ENCODE measurements around the gene DSCAML1.

Gene DSCAML1

DNA sequence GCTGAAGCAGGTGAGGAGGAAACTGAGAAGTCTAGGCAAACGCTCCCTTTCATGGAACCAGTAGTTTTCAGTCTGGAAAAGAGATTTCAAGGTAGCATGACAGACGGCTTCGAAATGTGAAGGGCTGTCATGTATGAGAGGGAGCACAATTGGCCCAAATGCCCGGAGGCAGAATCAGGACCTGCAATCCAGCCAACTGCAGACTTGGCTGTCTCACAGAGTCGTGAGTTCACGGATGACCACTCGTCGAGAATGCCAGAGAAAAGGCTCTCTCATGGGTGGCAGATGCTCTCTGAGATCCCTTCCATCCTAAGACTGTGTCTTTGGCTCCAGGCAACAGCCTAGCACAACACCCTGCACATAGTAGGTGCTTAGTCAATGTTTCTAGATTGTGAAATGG, 134.8 kb downstream of the DSCAML1 start:
- Histone ChIP-seq H3K14ac (ENCODE audit: low read length) (no peak overlapping the region), H2BK120ac (ENCODE audit: insufficient read depth, low read length, poor library complexity) (no peak overlapping the region), H3K4ac (ENCODE audit: low read depth, low read length) (no peak overlapping the region), H3K18ac (ENCODE audit: low read length) (no peak overlapping the region), H3K4me2 (ENCODE audit: low read length) (no peak overlapping the region), H2BK5ac (ENCODE audit: low read depth, low read length, poor library complexity) (no peak overlapping the region), H3K4me3 (ENCODE audit: low read depth, low read length) (no peak overlapping the region), H3K9me3 (ENCODE audit: insufficient read depth, low read depth, low read length) (no peaks in the 10 kb centered on the region), H3K79me2 (ENCODE audit: control insufficient read depth, insufficient read depth, low read length, poor library complexity) (no peaks in the 10 kb centered on the region), H3K27ac (ENCODE audit: low read depth, low read length) (no peak overlapping the region), H3K23ac (ENCODE audit: low read length) (no peak overlapping the region), H3K79me1 (ENCODE audit: low read length) (no peaks in the 10 kb centered on the region), H3K27me3 (ENCODE audit: insufficient read depth, low read length) (no peaks in the 10 kb centered on the region), H2AFZ (ENCODE audit: insufficient read depth, low read length, poor library complexity) (no peak overlapping the region), H3K4me1 (ENCODE audit: control insufficient read depth in 1 of 2, insufficient read depth in 2 of 2, low read length in 2 of 2) (peaks cover 1 to 7% of the 10 kb centered on the region in 2 experiments), H2AK5ac (ENCODE audit: low read length) (no peak overlapping the region), H4K12ac (ENCODE audit: low read depth, low read length) (no peak overlapping the region), H4K91ac (ENCODE audit: low read depth, low read length) (no peak overlapping the region), H2BK12ac (ENCODE audit: low read length) (no peak overlapping the region), H3K9ac (ENCODE audit: low read length) (no peak overlapping the region), H4K8ac (ENCODE audit: low read depth, low read length) (no peak overlapping the region), H3K36me3 (ENCODE audit: control insufficient read depth in 1 of 2, insufficient read depth in 2 of 2, low read length in 2 of 2) (no peaks in the 10 kb centered on the region)
- DNase-seq: no peak
- no CpG with 5 or more reads among the region's 8 CpGs for WGBS (ENCODE audit: extremely low coverage, insufficient coverage, insufficient read length)

DNA sequence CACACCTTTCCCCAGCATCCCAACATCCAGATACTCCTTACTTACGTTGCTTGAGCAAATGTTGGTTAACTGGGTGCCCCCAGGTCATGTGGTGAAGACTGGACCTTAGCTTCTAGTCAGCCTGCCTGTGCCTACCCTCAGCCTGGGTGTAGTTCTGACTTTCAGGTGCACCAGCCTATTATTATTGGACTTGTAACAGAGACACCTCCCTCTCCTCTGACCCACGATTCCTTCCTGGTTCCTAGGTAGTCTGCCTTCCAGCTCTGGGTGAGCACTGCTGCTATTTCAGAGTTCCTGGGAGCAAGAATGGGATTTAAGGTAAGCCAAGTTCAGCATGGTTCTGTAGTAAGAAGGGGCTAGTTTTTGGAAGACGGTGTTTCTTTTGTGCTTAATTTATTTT, 138.2 kb downstream of the DSCAML1 start:
- no peak overlapping the region for H2AK5ac ChIP-seq (ENCODE audit: low read length)
- H3K4me2 ChIP-seq (ENCODE audit: low read length): no peak overlapping the region
- H3K4me3 ChIP-seq (ENCODE audit: low read depth, low read length): no peak overlapping the region
- H2BK120ac ChIP-seq (ENCODE audit: insufficient read depth, low read length, poor library complexity): no peak overlapping the region
- no peak overlapping the region for H3K9ac ChIP-seq (ENCODE audit: low read length)
- H3K36me3 ChIP-seq (ENCODE audit: control insufficient read depth in 1 of 2, insufficient read depth in 2 of 2, low read length in 2 of 2): no peaks in the 10 kb centered on the region
- no peak overlapping the region for H4K12ac ChIP-seq (ENCODE audit: low read depth, low read length)
- no peak overlapping the region for H2BK12ac ChIP-seq (ENCODE audit: low read length)
- no peaks in the 10 kb centered on the region for H3K4me1 ChIP-seq (ENCODE audit: control insufficient read depth in 1 of 2, insufficient read depth in 2 of 2, low read length in 2 of 2)
- H3K79me1 ChIP-seq (ENCODE audit: low read length): no peaks in the 10 kb centered on the region
- no peak overlapping the region for H2AFZ ChIP-seq (ENCODE audit: insufficient read depth, low read length, poor library complexity)
- H3K9me3 ChIP-seq (ENCODE audit: insufficient read depth, low read depth, low read length): no peaks in the 10 kb centered on the region
- no peak overlapping the region for H3K18ac ChIP-seq (ENCODE audit: low read length)
- no peak overlapping the region for H3K27ac ChIP-seq (ENCODE audit: low read depth, low read length)
- H3K79me2 ChIP-seq (ENCODE audit: control insufficient read depth, insufficient read depth, low read length, poor library complexity): no peaks in the 10 kb centered on the region
- WGBS (ENCODE audit: extremely low coverage, insufficient coverage, insufficient read length): no CpG with 5 or more reads among the region's 3 CpGs
- H3K23ac ChIP-seq (ENCODE audit: low read length): no peak overlapping the region
- H4K91ac ChIP-seq (ENCODE audit: low read depth, low read length): no peak overlapping the region
- no peak overlapping the region for H3K4ac ChIP-seq (ENCODE audit: low read depth, low read length)
- H3K14ac ChIP-seq (ENCODE audit: low read length): no peak overlapping the region
- no peak overlapping the region for H4K8ac ChIP-seq (ENCODE audit: low read depth, low read length)
- no peak for DNase-seq
- H2BK5ac ChIP-seq (ENCODE audit: low read depth, low read length, poor library complexity): no peak overlapping the region
- no peaks in the 10 kb centered on the region for H3K27me3 ChIP-seq (ENCODE audit: insufficient read depth, low read length)

DNA sequence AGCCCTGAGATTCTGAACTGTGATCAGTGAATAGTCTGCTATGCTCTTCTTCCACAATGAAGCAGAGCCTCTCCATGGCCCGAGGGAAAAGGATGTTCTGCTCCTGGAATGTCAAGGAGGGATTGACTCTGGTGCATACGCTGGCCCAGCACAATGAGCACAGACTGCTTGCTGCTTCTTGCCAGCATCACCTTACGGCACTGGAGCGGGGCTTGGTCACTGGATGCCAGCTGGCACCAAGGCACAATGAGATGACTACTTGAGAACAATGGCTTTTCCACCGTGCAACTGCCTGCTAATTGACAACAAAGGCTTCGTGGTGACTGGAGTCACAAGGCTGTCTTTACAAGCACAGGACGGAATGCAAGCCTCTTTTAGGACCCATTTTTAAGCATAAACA, 139.2 kb downstream of the DSCAML1 start:
- H3K9me3 ChIP-seq (ENCODE audit: insufficient read depth, low read depth, low read length): no peaks in the 10 kb centered on the region
- H2BK5ac ChIP-seq (ENCODE audit: low read depth, low read length, poor library complexity): no peak overlapping the region
- H3K23ac ChIP-seq (ENCODE audit: low read length): no peak overlapping the region
- H2AK5ac ChIP-seq (ENCODE audit: low read length): no peak overlapping the region
- no peak overlapping the region for H3K18ac ChIP-seq (ENCODE audit: low read length)
- no peak overlapping the region for H2BK120ac ChIP-seq (ENCODE audit: insufficient read depth, low read length, poor library complexity)
- H3K27me3 ChIP-seq (ENCODE audit: insufficient read depth, low read length): no peaks in the 10 kb centered on the region
- H3K4ac ChIP-seq (ENCODE audit: low read depth, low read length): no peak overlapping the region
- no peaks in the 10 kb centered on the region for H3K79me1 ChIP-seq (ENCODE audit: low read length)
- H3K79me2 ChIP-seq (ENCODE audit: control insufficient read depth, insufficient read depth, low read length, poor library complexity): no peaks in the 10 kb centered on the region
- H2AFZ ChIP-seq (ENCODE audit: insufficient read depth, low read length, poor library complexity): no peak overlapping the region
- no peaks in the 10 kb centered on the region for H3K36me3 ChIP-seq (ENCODE audit: control insufficient read depth in 1 of 2, insufficient read depth in 2 of 2, low read length in 2 of 2)
- H3K27ac ChIP-seq (ENCODE audit: low read depth, low read length): no peak overlapping the region
- H4K12ac ChIP-seq (ENCODE audit: low read depth, low read length): no peak overlapping the region
- no peak overlapping the region for H2BK12ac ChIP-seq (ENCODE audit: low read length)
- H4K91ac ChIP-seq (ENCODE audit: low read depth, low read length): no peak overlapping the region
- H3K14ac ChIP-seq (ENCODE audit: low read length): no peak overlapping the region
- no peaks in the 10 kb centered on the region for H3K4me1 ChIP-seq (ENCODE audit: control insufficient read depth in 1 of 2, insufficient read depth in 2 of 2, low read length in 2 of 2)
- no peak overlapping the region for H3K9ac ChIP-seq (ENCODE audit: low read length)
- H4K8ac ChIP-seq (ENCODE audit: low read depth, low read length): no peak overlapping the region
- H3K4me2 ChIP-seq (ENCODE audit: low read length): no peak overlapping the region
- H3K4me3 ChIP-seq (ENCODE audit: low read depth, low read length): no peak overlapping the region
- no CpG with 5 or more reads among the region's 7 CpGs for WGBS (ENCODE audit: extremely low coverage, insufficient coverage, insufficient read length)
- DNase-seq: no peak

DNA sequence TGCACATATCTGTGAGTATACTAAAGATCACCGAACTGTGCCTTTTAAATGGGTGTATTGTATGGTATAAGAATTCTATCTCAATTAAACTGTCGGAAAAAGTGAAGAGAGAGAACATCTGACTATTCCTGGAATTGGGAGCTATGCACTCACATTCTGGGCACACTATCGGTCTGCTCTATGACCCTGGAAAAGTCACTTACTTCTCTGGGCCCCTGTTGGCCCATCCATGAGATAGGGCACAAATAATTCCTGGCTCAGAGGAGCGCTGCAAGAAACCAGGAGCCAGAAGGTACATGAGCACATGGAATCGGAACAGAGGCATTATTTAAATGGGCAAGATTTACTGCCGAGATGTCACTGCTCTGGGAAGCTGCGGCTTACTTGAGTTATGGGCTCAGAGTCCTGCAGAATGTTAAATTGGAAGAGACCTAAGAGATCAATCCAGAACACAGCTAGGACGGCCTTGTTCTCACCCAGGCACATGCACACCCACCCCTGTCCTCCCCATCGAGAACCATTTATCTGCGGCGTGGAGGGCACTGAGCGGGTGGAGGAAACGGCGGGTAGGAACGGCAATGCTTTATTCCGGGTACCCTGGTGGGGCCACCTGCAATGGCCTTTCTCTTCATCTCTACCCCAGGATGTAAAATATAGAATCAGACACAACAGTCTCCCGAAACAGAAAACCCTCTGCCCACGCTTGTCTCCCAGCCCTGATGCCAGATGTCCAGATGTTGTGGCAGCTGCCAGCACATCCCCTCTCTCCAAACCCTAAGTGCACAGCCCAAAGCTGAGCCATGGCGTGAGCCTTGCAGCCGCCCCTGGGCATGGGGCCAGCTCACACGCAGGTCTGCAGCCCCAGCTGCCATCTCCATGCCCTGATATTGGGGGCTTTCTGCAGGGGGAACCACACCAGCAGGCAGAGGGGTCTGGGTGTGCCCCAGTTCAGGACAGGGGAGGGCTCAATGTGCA, 142.4 kb downstream of the DSCAML1 start:
- Histone ChIP-seq H2AK5ac (ENCODE audit: low read length) (no peak overlapping the region), H3K9me3 (ENCODE audit: insufficient read depth, low read depth, low read length) (no peaks in the 10 kb centered on the region), H3K9ac (ENCODE audit: low read length) (no peak overlapping the region), H3K18ac (ENCODE audit: low read length) (no peak overlapping the region), H3K4me1 (ENCODE audit: control insufficient read depth in 1 of 2, insufficient read depth in 2 of 2, low read length in 2 of 2) (no peaks in the 10 kb centered on the region), H3K4me2 (ENCODE audit: low read length) (no peak overlapping the region), H4K91ac (ENCODE audit: low read depth, low read length) (no peak overlapping the region), H3K36me3 (ENCODE audit: control insufficient read depth in 1 of 2, insufficient read depth in 2 of 2, low read length in 2 of 2) (no peaks in the 10 kb centered on the region), H3K27me3 (ENCODE audit: insufficient read depth, low read length) (no peaks in the 10 kb centered on the region), H4K8ac (ENCODE audit: low read depth, low read length) (no peak overlapping the region), H3K4me3 (ENCODE audit: low read depth, low read length) (no peak overlapping the region), H3K4ac (ENCODE audit: low read depth, low read length) (no peak overlapping the region), H3K14ac (ENCODE audit: low read length) (no peak overlapping the region), H3K79me1 (ENCODE audit: low read length) (no peaks in the 10 kb centered on the region), H4K12ac (ENCODE audit: low read depth, low read length) (no peak overlapping the region), H2BK12ac (ENCODE audit: low read length) (no peak overlapping the region), H3K27ac (ENCODE audit: low read depth, low read length) (no peak overlapping the region), H3K79me2 (ENCODE audit: control insufficient read depth, insufficient read depth, low read length, poor library complexity) (no peaks in the 10 kb centered on the region), H2AFZ (ENCODE audit: insufficient read depth, low read length, poor library complexity) (no peak overlapping the region), H2BK120ac (ENCODE audit: insufficient read depth, low read length, poor library complexity) (no peak overlapping the region), H2BK5ac (ENCODE audit: low read depth, low read length, poor library complexity) (no peak overlapping the region), H3K23ac (ENCODE audit: low read length) (no peak overlapping the region)
- WGBS (ENCODE audit: extremely low coverage, insufficient coverage, insufficient read length): no CpG with 5 or more reads among the region's 21 CpGs
- no peak for DNase-seq
